Measurements from ENCODE around the gene STXBP2.

DNA sequence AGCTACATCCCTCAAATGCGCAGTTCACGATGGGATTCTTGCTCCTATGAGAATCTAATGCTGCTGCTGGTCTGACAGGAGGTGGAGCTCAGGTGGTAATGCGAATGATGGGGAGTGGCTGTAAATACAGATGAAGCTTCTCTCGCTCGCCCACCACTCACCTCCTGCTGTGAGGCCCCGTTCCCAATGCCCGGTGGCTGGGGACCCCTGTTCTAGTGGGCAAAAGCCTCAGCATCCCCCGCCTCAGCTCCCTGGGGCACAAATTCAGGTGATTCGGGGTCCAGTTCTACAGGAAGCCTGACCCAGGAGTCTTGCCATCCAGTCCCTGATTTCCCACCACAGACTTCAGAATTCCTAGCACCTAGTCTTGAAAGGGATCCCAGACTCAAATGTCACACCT, 35.6 kb downstream of the STXBP2 start:
- TF ChIP-seq POLR2A (IDR thresholded peaks at IDR 0.05; ENCODE audit: low read depth) = no peak
- TF ChIP-seq, protein P1, sequence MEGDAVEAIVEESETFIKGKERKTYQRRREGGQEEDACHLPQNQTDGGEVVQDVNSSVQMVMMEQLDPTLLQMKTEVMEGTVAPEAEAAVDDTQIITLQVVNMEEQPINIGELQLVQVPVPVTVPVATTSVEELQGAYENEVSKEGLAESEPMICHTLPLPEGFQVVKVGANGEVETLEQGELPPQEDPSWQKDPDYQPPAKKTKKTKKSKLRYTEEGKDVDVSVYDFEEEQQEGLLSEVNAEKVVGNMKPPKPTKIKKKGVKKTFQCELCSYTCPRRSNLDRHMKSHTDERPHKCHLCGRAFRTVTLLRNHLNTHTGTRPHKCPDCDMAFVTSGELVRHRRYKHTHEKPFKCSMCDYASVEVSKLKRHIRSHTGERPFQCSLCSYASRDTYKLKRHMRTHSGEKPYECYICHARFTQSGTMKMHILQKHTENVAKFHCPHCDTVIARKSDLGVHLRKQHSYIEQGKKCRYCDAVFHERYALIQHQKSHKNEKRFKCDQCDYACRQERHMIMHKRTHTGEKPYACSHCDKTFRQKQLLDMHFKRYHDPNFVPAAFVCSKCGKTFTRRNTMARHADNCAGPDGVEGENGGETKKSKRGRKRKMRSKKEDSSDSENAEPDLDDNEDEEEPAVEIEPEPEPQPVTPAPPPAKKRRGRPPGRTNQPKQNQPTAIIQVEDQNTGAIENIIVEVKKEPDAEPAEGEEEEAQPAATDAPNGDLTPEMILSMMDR (IDR thresholded peaks at IDR 0.05) = no peak
- no peak for TF ChIP-seq EP300 (IDR thresholded peaks at IDR 0.05)
- TF ChIP-seq POLR2AphosphoS5 (IDR thresholded peaks at IDR 0.05) = no peak

All from esophagus muscularis mucosa (tissue), 4 donors.